DND-41 (cell line): ENCODE results near the gene PIP5KL1.

Experiments used
- ATAC-seq: fragments of 200-7000 bp; cut with Tn5 transposase; 3 replicates; pipeline ENCODE4 v1.9.1; 2021; ENCODE audit warnings: low read depth; ENCODE audit not compliant: insufficient read depth
- DNase-seq: peaks from one replicate; pipeline ENCODE4 v3.0.0-alpha.2; 2020
- H2AFZ ChIP-seq: 2 replicates; pipeline ENCODE4 v1.6.0; 2012; ENCODE audit warnings: low read depth, low read length
- H3K27ac ChIP-seq: 2 replicates; pipeline ENCODE4 v1.5.1; 2012; ENCODE audit warnings: low read length, inconsistent platforms
- H3K27me3 ChIP-seq: fragments of 200-600 bp; sonication (generic); 2 replicates; pipeline ENCODE4 v1.6.0; 2012; ENCODE audit warnings: low read length, mild to moderate bottlenecking, inconsistent platforms; ENCODE audit not compliant: insufficient read depth, poor library complexity
- H3K36me3 ChIP-seq: 2 replicates; pipeline ENCODE4 v1.5.1; 2012; ENCODE audit warnings: low read length, inconsistent platforms; ENCODE audit not compliant: insufficient read depth
- H3K4me1 ChIP-seq: 2 replicates; pipeline ENCODE4 v1.5.1; 2012; ENCODE audit warnings: mild to moderate bottlenecking, low read length; ENCODE audit not compliant: insufficient read depth
- H3K4me2 ChIP-seq: 2 replicates; pipeline ENCODE4 v1.6.0; 2012; ENCODE audit warnings: mild to moderate bottlenecking, moderate library complexity, low read length, inconsistent platforms; ENCODE audit not compliant: insufficient read depth
- H3K4me3 ChIP-seq, 2 experiments: fragments of 200-600 bp in 1 of 2; shearing (Covaris generic) in 1 of 2; 2 replicates each; pipeline ENCODE4 v1.5.1; 2012 to 2016; ENCODE audit warnings: inconsistent platforms in 2 of 2, low read length in 2 of 2, mild to moderate bottlenecking in 2 of 2, low read depth in 1 of 2, moderate library complexity in 1 of 2
- H3K79me2 ChIP-seq: 2 replicates; pipeline ENCODE4 v1.6.0; 2012; ENCODE audit warnings: low read length, inconsistent platforms; ENCODE audit not compliant: insufficient read depth
- H3K9ac ChIP-seq: 2 replicates; pipeline ENCODE4 v1.6.0; 2012; ENCODE audit warnings: low read depth, mild to moderate bottlenecking, inconsistent platforms, low read length, moderate library complexity
- H3K9me3 ChIP-seq: 2 replicates; pipeline ENCODE4 v1.5.1; 2012; ENCODE audit warnings: low read length, moderate library complexity, mild to moderate bottlenecking, inconsistent platforms; ENCODE audit not compliant: insufficient read depth, severe bottlenecking
- H4K20me1 ChIP-seq: 2 replicates; pipeline ENCODE4 v1.6.0; 2012; ENCODE audit warnings: low read length; ENCODE audit not compliant: insufficient read depth
- EZH2 ChIP-seq: IDR thresholded peaks from 3 replicates; pipeline ENCODE4 v1.6.1; 2012; ENCODE audit warnings: borderline replicate concordance, low read depth, mild to moderate bottlenecking, moderate library complexity, low read length, inconsistent platforms; ENCODE audit not compliant: severe bottlenecking
- TF ChIP-seq, protein P1 (sequence below): IDR thresholded peaks from 2 replicates; pipeline ENCODE4 v1.5.1; 2012; ENCODE audit warnings: borderline replicate concordance, low read length, moderate library complexity, mild to moderate bottlenecking; ENCODE audit not compliant: poor library complexity, severe bottlenecking; ENCODE audit errors: extremely low read depth

The PIP5KL1 gene

DNA sequence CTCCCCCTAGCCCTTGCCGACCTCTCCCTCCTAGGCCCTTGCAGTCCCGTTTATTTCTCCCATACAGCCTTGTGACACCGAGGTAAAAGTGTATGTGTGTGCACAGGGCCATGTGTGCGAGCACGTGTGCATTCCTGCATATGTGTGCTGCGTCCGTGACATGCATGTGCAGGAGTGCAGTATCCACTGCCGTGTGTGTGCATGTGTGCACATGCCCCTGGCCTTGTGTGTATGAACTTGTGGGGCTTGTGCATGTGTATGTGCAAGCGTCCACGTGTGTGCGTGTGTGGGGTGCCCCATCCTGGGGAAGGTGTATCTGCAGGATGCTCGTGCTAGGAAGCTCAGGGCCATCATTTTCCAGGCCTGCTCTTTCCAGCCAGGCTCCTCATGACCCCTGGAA lies 59.7 kb downstream of the PIP5KL1 start:
- Histone ChIP-seq H4K20me1 (no peaks in the 10 kb centered on the region; the same call in 1 of the 2 replicates), H3K4me3 (no peak overlapping the region)

More for the DNA sequence above, 59.7 kb downstream of the PIP5KL1 start:
- no peak for DNase-seq
- no peaks in the 10 kb centered on the region for H3K4me1 ChIP-seq
- no peaks in the 10 kb centered on the region for H3K9me3 ChIP-seq
- no peaks in the 10 kb centered on the region for H3K27me3 ChIP-seq
- no peak overlapping the region for H3K9ac ChIP-seq
- no peak overlapping the region for H3K4me2 ChIP-seq
- H3K79me2 ChIP-seq = no peaks in the 10 kb centered on the region
- TF ChIP-seq, protein P1, sequence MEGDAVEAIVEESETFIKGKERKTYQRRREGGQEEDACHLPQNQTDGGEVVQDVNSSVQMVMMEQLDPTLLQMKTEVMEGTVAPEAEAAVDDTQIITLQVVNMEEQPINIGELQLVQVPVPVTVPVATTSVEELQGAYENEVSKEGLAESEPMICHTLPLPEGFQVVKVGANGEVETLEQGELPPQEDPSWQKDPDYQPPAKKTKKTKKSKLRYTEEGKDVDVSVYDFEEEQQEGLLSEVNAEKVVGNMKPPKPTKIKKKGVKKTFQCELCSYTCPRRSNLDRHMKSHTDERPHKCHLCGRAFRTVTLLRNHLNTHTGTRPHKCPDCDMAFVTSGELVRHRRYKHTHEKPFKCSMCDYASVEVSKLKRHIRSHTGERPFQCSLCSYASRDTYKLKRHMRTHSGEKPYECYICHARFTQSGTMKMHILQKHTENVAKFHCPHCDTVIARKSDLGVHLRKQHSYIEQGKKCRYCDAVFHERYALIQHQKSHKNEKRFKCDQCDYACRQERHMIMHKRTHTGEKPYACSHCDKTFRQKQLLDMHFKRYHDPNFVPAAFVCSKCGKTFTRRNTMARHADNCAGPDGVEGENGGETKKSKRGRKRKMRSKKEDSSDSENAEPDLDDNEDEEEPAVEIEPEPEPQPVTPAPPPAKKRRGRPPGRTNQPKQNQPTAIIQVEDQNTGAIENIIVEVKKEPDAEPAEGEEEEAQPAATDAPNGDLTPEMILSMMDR = no peak
- no peak for TF ChIP-seq EZH2
- ATAC-seq = no peak
- no peak overlapping the region for H2AFZ ChIP-seq
- H3K36me3 ChIP-seq = no peaks in the 10 kb centered on the region
- H3K27ac ChIP-seq = no peak overlapping the region
